Skeletal muscle cell (primary cell): ENCODE data around the gene RCAN2.

ENCODE experiments used
- DNase-seq: peaks from one replicate; pipeline ENCODE4 v3.0.0-alpha.2; 2010; ENCODE audit warnings: low read depth
- H3K4me3 ChIP-seq: 2 replicates; pipeline ENCODE4 v1.5.1; 2011; ENCODE audit warnings: low read depth, mild to moderate bottlenecking, control low read depth, low read length, moderate library complexity

Gene RCAN2

DNA sequence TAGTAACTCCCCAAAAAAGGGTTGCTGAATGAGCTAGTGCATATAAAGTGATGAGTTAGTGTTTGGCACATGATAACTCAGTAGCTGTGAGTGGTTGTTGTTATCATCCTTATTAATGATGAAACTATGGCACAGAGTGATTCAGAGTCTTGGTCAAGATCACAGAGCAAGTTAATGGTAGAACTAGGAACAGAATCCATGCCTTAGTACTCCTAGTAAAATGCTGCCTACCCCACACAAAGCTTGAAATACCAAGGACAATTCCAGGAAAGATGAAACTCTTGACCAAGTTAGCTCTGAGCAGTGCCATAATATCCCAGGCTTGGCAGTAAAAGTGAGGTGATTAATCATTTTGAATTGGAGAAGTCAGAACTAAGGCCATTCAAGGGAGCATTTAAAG, 211.4 kb downstream of the RCAN2 start:
- no peak for DNase-seq
- H3K4me3 ChIP-seq = no peak overlapping the region

- DNase-seq = no peak
- H3K4me3 ChIP-seq = no peak overlapping the region
These were observed 214.6 kb downstream of the RCAN2 start for GRCh38 chr6:46276576-46277142.

- H3K4me3 ChIP-seq = no peak overlapping the region
- DNase-seq = no peak
These were observed 216.7 kb downstream of the RCAN2 start for GRCh38 chr6:46274502-46274901.

- DNase-seq = no peak
- H3K4me3 ChIP-seq = no peak overlapping the region
These were observed 217.3 kb downstream of the RCAN2 start for GRCh38 chr6:46273911-46274310.

DNA sequence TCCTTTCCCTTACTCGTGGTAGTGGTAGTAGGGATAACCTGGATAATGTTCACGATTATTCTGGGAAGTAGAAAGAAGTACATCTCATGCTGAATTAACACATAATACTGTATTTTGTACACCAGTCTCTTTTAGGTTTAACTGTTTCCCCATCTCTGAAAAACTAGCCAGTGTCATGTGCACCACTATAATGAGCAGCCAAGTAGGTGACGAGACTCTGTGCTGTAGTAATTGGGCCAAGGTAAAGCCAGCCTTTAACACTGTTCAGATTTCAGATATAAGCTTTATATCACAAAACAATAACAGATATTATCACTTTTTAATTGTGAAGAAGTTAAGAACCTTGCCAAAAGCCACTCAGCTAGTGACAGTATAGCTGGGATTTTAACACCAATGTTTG, 219.5 kb downstream of the RCAN2 start:
- DNase-seq = no peak

DNA sequence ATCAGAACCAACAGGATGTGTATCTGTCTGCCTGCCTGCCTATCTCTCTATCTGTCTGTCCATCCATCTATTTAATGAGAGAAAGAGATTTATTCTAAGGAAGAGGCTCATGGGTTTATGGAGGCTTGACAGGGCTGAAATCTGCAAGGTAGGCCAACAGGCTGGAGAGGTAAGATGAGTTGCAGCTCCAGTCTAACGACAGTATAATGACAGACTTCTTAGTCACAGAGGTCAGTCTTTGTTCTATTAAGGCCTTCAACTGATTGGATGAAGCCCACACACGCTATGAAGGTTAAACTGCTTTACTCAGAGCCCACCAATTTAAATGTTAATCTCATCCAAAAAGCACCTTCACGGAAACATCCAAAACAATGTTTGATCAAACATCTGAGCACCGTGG, 220.1 kb downstream of the RCAN2 start:
- DNase-seq = no peak
- H3K4me3 ChIP-seq = no peak overlapping the region

More for the DNA sequence above, 219.5 kb downstream of the RCAN2 start:
- no peak overlapping the region for H3K4me3 ChIP-seq

- no peak for DNase-seq
- H3K4me3 ChIP-seq = no peak overlapping the region
These were observed 220.9 kb downstream of the RCAN2 start for GRCh38 chr6:46270336-46270735.

GRCh38 chr6:46269447-46270229, 221.6 kb downstream of the RCAN2 start:
- DNase-seq = no peak
- no peak overlapping the region for H3K4me3 ChIP-seq

DNA sequence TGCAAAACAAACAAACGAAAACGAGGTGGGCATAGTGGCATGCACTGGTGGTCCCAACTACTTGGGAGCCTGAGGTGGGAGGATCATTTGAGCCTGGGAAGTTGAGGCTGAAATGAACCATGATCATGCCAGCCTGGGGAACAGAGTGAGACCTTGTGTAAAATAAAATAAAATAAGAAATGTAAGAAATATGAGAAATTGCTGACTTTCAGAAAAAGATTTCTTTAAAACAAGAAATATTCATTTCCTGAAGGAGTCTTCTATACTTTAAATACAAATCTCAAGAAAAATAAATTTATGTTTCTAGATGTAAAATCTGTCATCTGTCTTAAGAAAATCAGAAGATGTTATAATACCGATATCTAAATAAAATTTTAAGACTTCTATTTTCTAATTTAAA, 223.7 kb downstream of the RCAN2 start:
- DNase-seq = no peak
- no peak overlapping the region for H3K4me3 ChIP-seq

DNA sequence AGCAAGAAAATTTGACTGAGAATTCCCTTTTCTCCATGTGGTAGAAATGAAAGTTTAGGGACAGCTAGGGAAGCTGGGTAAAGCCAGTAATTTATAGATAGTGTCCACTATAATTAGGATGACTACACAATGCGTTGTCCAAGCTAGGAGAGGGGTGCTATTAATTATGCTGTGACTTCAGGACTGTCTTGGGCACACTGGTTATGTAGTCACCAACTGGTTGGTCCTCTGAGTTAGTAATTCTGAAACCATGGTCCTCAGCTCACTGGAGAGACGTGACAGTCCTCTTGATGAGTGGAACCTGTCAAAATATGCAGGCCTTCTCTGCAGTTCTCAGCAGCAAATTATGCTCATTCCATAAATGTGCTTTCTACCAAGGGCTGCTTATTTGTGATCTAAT, 225.9 kb downstream of the RCAN2 start:
- no peak for DNase-seq
- H3K4me3 ChIP-seq = no peak overlapping the region

- H3K4me3 ChIP-seq = no peak overlapping the region
- peak; percentile 31 for DNase-seq
These were observed 227.6 kb downstream of the RCAN2 start for GRCh38 chr6:46263707-46264086.

GRCh38 chr6:46262928-46263706, 228.1 kb downstream of the RCAN2 start:
- no peak overlapping the region for H3K4me3 ChIP-seq
- DNase-seq = no peak

DNA sequence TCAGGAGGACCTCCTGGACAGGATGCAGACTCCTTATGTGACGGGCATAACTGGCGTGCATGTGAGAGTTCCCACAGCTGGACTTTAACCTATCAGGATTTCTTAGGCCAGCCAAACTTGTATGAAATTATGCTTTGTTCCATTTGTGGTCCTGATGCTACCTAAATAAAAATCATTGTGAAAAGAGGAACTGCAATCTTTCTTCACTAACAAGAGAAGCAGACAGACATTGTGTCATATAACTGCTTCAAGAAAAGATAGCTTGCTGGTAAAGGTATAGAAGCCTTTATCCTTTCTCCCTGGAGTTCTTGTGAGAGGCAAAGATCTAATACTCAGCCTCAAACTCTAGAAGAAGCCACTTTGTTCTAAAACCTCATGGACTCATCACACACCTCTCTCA, 233.0 kb downstream of the RCAN2 start:
- no peak for DNase-seq
- no peak overlapping the region for H3K4me3 ChIP-seq

DNA sequence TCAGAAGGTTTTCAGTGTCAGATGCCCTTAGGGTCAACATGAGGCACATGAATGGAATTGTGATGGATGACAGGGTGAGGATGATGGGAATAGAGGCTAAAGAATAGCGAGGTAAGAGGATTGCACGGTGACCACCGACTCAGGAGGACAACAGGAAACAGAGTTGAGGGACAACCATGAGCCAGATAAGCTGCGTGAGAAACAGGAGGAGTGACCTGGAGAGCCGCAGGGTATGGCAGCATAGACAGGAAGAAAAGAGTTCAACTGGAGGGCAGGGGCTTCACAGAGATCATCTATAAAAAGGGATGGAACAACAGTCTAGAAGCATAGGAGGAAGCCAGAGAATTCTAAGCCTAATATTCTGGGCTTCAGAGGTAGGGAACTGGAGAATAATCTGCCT, 235.7 kb downstream of the RCAN2 start:
- DNase-seq = no peak
- no peak overlapping the region for H3K4me3 ChIP-seq

DNA sequence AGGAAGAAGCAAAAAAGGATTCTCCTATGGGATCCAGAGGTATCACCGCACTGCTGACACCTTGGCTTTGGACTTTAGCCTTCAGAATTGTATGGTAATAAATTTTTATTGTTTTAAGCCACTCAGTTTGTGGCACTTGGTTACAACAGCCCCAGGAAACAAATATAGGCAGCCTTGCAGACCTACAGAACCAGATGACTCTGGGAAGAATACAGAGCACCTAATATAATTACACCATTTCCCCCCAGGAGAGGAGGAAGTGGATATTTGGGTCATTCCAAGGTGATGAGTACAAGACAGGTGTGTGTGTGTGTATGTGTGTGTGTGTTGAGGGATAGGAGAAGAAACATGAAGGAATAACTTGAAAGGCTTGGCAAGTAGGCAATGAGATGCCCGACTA, 236.3 kb downstream of the RCAN2 start:
- DNase-seq = no peak

DNA sequence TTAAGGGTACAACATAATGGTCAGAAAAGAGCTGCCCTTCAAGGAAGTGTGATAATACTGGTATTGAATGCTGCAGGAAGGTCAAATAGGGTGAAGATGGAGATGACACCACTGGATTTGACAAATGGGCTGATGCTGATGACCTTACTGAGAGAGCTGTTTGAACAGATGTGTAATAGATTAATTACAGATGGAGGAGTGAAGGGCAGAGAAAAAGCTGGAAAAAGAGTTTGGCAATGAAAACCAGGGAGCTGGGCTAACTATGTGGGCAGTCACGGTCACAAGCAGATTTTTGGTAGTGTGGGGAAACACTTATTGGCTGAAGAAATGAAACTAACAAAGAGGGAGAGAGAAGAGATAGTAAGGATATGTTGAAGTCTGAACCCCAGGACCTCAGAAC, 236.9 kb downstream of the RCAN2 start:
- DNase-seq = no peak
- no peak overlapping the region for H3K4me3 ChIP-seq

More for the DNA sequence above, 236.3 kb downstream of the RCAN2 start:
- H3K4me3 ChIP-seq = no peak overlapping the region

- DNase-seq = no peak
- H3K4me3 ChIP-seq = no peak overlapping the region
These were observed 239.5 kb downstream of the RCAN2 start for GRCh38 chr6:46251583-46252339.

DNA sequence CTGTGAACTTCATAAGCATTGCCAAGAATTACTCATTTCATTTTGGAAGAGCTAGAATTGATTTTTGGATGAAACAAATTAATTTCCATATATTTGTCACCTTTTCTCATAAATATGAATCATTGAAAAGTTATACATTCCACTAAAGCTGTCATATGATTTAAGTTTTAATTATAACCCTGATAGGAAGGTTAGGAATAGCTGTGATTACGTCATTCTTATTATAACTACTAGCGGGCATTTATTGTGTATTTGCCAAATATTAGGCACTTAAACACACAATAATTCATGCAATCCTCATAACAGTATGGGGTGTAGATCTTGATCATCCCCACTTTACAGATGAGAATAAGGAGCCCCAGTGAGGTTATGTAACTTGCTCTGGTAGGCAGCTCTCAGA, 243.1 kb downstream of the RCAN2 start:
- no peak for DNase-seq
- H3K4me3 ChIP-seq = no peak overlapping the region

- no peak for DNase-seq
- no peak overlapping the region for H3K4me3 ChIP-seq
These were observed 244.5 kb downstream of the RCAN2 start for GRCh38 chr6:46246727-46247126.

DNA sequence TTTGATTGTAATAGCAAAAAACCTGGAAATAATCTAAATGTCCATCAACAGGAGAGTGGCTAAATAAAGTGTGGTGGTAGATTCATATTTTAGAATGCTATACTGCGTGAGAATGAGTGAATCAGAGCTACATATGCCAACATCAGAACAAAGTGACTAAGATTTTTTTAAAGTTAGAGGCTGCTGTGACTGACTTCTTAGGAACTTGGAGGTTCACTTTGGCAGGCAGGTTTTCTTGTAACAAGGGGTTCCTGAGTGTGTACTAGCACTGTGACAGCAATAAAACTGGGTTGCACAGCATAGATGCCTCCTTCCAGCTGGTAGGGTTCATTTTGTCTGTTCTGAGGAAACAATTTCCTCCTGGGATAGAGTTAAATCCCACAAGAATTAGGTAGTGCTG, 245.2 kb downstream of the RCAN2 start:
- no peak for DNase-seq
- no peak overlapping the region for H3K4me3 ChIP-seq
